PC-3 (cell line): ENCODE measurements around the gene RAD50. TPM values are rescaled to one million over a fixed set of nuclear protein-coding genes. Genes with fewer than 3 reads are reported as not detected.

Experiments
- ATAC-seq: fragments of 200-7000 bp; cut with Tn5 transposase; 2 replicates; pipeline ENCODE4 v1.9.1; 2020; ENCODE audit warnings: mild to moderate bottlenecking, moderate library complexity
- BruUV-seq: library from RNA; stranded (reverse); fragments of 400-500 nt; replicated peaks from 2 replicates; lab custom pipeline; 2021; lab: Mats Ljungman, UMichigan
- CTCF ChIA-PET: fragments of 300-600 bp; sonication (Branson Sonifier 250); formaldehyde crosslinking; loops from one replicate; lab custom pipeline; 2022; ENCODE audit warnings: antibody characterized with exemption; lab: Charles Lee
- POLR2A ChIA-PET: fragments of 300-600 bp; sonication (Branson Sonifier 250); formaldehyde crosslinking; loops from one replicate; lab custom pipeline; 2022; ENCODE audit warnings: antibody characterized with exemption; ENCODE audit not compliant: unreplicated experiment; lab: Charles Lee
- DNase-seq: peaks from one replicate; pipeline ENCODE4 v3.0.0-alpha.2; 2015
- H2AFZ ChIP-seq: fragments of 300-600 bp; sonication (generic); 2 replicates; pipeline ENCODE4 v1.6.0; 2016; ENCODE audit warnings: antibody characterized with exemption, low read length
- H3F3A ChIP-seq: fragments of 300-600 bp; sonication (generic); one replicate; pipeline ENCODE4 v1.6.0; 2017; ENCODE audit warnings: antibody characterized with exemption, low read length, control low read depth, mild to moderate bottlenecking; ENCODE audit not compliant: unreplicated experiment
- H3K27ac ChIP-seq: fragments of 300-600 bp; sonication (generic); 2 replicates; pipeline ENCODE4 v1.5.1; 2016; ENCODE audit warnings: mild to moderate bottlenecking, low read length
- H3K27me3 ChIP-seq: fragments of 300-600 bp; sonication (generic); 2 replicates; pipeline ENCODE4 v1.6.1; 2016; ENCODE audit warnings: low read length, mixed read lengths
- H3K36me3 ChIP-seq: fragments of 300-600 bp; sonication (generic); 2 replicates; pipeline ENCODE4 v1.6.1; 2016; ENCODE audit warnings: low read depth, mixed run types, low read length, mixed read lengths
- H3K4me1 ChIP-seq: fragments of 300-600 bp; sonication (generic); 2 replicates; pipeline ENCODE4 v1.5.1; 2016; ENCODE audit warnings: low read length; ENCODE audit not compliant: insufficient read depth
- H3K4me2 ChIP-seq: fragments of 300-600 bp; sonication (generic); 2 replicates; pipeline ENCODE4 v1.6.0; 2016; ENCODE audit warnings: low read length
- H3K4me3 ChIP-seq: fragments of 300-600 bp; sonication (generic); 2 replicates; pipeline ENCODE4 v1.5.1; 2016; ENCODE audit warnings: mild to moderate bottlenecking, low read length, mixed read lengths
- H3K79me2 ChIP-seq: fragments of 300-600 bp; sonication (generic); 2 replicates; pipeline ENCODE4 v1.6.1; 2017; ENCODE audit warnings: low read length, mixed read lengths
- H3K9ac ChIP-seq: fragments of 300-600 bp; sonication (generic); 2 replicates; pipeline ENCODE4 v1.6.0; 2016; ENCODE audit warnings: mild to moderate bottlenecking, low read length
- H3K9me2 ChIP-seq: fragments of 300-600 bp; sonication (generic); replicated peaks from 2 replicates; pipeline ENCODE4 v1.6.1; 2016; ENCODE audit warnings: mixed run types, low read length, mixed read lengths
- H3K9me3 ChIP-seq: fragments of 300-600 bp; sonication (generic); 2 replicates; pipeline ENCODE4 v1.6.1; 2016; ENCODE audit warnings: low read length, mixed read lengths
- H4K20me1 ChIP-seq: fragments of 300-600 bp; sonication (generic); 2 replicates; pipeline ENCODE4 v1.6.1; 2016; ENCODE audit warnings: low read length, mixed read lengths
- CTCF ChIP-seq: fragments of 300-600 bp; sonication (generic); conservative IDR thresholded peaks from 2 replicates; pipeline ENCODE4 v1.5.1; 2017; ENCODE audit warnings: antibody characterized with exemption, low read depth, mild to moderate bottlenecking, low read length
- EZH2 ChIP-seq: fragments of 300-600 bp; sonication (generic); IDR thresholded peaks from one replicate; pipeline ENCODE4 v1.6.1; 2017; ENCODE audit warnings: antibody characterized with exemption, mild to moderate bottlenecking, low read length; ENCODE audit not compliant: unreplicated experiment
- EZH2phosphoT487 ChIP-seq: fragments of 300-600 bp; sonication (generic); IDR thresholded peaks from 2 replicates; pipeline ENCODE4 v1.6.1; 2018; ENCODE audit warnings: mild to moderate bottlenecking, antibody characterized with exemption, low read length, borderline replicate concordance
- intact Hi-C: fragments of 100-400 bp; cut with micrococcal nuclease; formaldehyde crosslinking; loops from 2 replicates; pipeline ENCODE4 v1.9.0; 2023
- total RNA-seq: library from RNA; depleted of rRNA; stranded (reverse); fragments of >200 nt; gene quantifications from 2 replicates; pipeline ENCODE4 v1.2.3, GENCODE V29; 2014

Gene RAD50
- total RNA-seq, 1 experiment from 2014 or later = 6.7 TPM

- no peaks in the 10 kb centered on the region for H4K20me1 ChIP-seq
- no peaks in the 10 kb centered on the region for H3K79me2 ChIP-seq
- no peak for DNase-seq
- ATAC-seq = no peak
- ChIA-PET POLR2A (no interaction called here), CTCF (interaction anchor here (0.6 to 1.0 kb wide), 2 partner anchors 86 to 121 kb away, joined by 3 read pairs; partner anchors contain the start of gene RAD50)
- H3K9ac ChIP-seq = no peak overlapping the region
- TF ChIP-seq EZH2 (no peak), CTCF (no peak), EZH2phosphoT487 (no peak)
- intact Hi-C loops = loop anchor here (1.0 kb wide), 1 partner anchor 86 kb away; no protein-coding TSS in a partner anchor
- H3K4me1 ChIP-seq = peaks cover 42% of the 10 kb centered on the region
- BruUV-seq = no TSS peak
- H3K36me3 ChIP-seq = no peaks in the 10 kb centered on the region
- H3K27me3 ChIP-seq = no peaks in the 10 kb centered on the region
- H3K4me2 ChIP-seq = peak overlapping the region; percentile 15; the same call in 1 of the 2 replicates
- H3K4me3 ChIP-seq = no peak overlapping the region
- no peaks in the 10 kb centered on the region for H3K9me3 ChIP-seq
- H3F3A ChIP-seq = no peaks in the 10 kb centered on the region
- H2AFZ ChIP-seq = no peak overlapping the region
- no peaks in the 10 kb centered on the region for H3K9me2 ChIP-seq
- H3K27ac ChIP-seq = no peak overlapping the region
Observed at GRCh38 chr5:132677682-132678400, 121.1 kb downstream of the RAD50 start.

- TF ChIP-seq EZH2 (no peak), CTCF (no peak), EZH2phosphoT487 (no peak)
- CTCF ChIA-PET = no interaction called here
- no peak overlapping the region for H3K9ac ChIP-seq
- no peaks in the 10 kb centered on the region for H3K36me3 ChIP-seq
- H3K4me1 ChIP-seq = peaks cover 41% of the 10 kb centered on the region
- ATAC-seq (no peak), DNase-seq (no peak)
- POLR2A ChIA-PET = no interaction called here
- no peak overlapping the region for H3K4me3 ChIP-seq
- H3K9me2 ChIP-seq = no peaks in the 10 kb centered on the region
- no peak overlapping the region for H3K27ac ChIP-seq
- intact Hi-C loops = no loop called here
- no peaks in the 10 kb centered on the region for H3F3A ChIP-seq
- H3K79me2 ChIP-seq = no peaks in the 10 kb centered on the region
- H3K27me3 ChIP-seq = no peaks in the 10 kb centered on the region
- no peaks in the 10 kb centered on the region for H4K20me1 ChIP-seq
- no peak overlapping the region for H2AFZ ChIP-seq
- no peaks in the 10 kb centered on the region for H3K9me3 ChIP-seq
- no TSS peak for BruUV-seq
- no peak overlapping the region for H3K4me2 ChIP-seq
Observed at GRCh38 chr5:132678735-132679134, 122.0 kb downstream of the RAD50 start.

GRCh38 chr5:132679166-132679565, 122.4 kb downstream of the RAD50 start:
- DNase-seq = no peak
- H3K4me3 ChIP-seq = no peak overlapping the region
- intact Hi-C loops = no loop called here
- BruUV-seq = no TSS peak
- ChIA-PET POLR2A (no interaction called here), CTCF (interaction anchor here (0.7 kb wide), 1 partner anchor 137 kb away, joined by 4 read pairs; no protein-coding TSS in a partner anchor)
- H3K9me3 ChIP-seq = no peaks in the 10 kb centered on the region
- no peak for TF ChIP-seq EZH2
- no peak for TF ChIP-seq CTCF
- no peak for TF ChIP-seq EZH2phosphoT487
- H2AFZ ChIP-seq = no peak overlapping the region
- no peaks in the 10 kb centered on the region for H3K9me2 ChIP-seq
- H3K79me2 ChIP-seq = no peaks in the 10 kb centered on the region
- H3K27me3 ChIP-seq = no peaks in the 10 kb centered on the region
- no peak overlapping the region for H3K9ac ChIP-seq
- H3K27ac ChIP-seq = no peak overlapping the region
- H3K36me3 ChIP-seq = no peaks in the 10 kb centered on the region
- H4K20me1 ChIP-seq = no peaks in the 10 kb centered on the region
- H3F3A ChIP-seq = no peaks in the 10 kb centered on the region
- peaks cover 36% of the 10 kb centered on the region for H3K4me1 ChIP-seq
- no peak overlapping the region for H3K4me2 ChIP-seq
- ATAC-seq = no peak
